NCI-H2029 treated with DMSO at 0.1 percent for 48 hours (cell line): ENCODE data around the gene GRIPAP1.

ENCODE experiments used
- DNase-seq: peaks from one replicate; lab custom pipeline; 2025; lab: John Stamatoyannopoulos, UW

Gene GRIPAP1

GRCh38 chrX:48958635-48959094, 43.4 kb downstream of the GRIPAP1 start:
- peak; percentile 0 for DNase-seq

- DNase-seq, result peak; percentile 71
Measured at GRCh38 chrX:48957827-48958634, 44.0 kb downstream of the GRIPAP1 start.

DNA sequence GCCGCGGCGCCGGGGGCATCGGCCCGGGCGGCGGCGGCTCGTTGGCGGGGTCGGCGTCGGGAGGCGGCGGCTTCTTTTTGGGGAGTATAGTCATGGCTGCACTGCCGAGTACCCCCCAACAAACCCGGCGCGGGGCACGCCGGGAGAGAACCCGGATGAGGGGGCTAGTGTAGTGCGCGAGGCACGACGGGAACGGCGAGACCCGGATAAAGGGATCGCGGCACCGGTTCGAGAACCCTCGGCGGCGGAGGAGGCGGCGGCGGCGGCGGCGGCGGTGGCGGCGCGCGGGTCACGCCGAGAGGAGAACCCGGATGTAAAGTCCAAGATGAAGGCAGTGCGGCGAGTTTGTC, 44.6 kb downstream of the GRIPAP1 start, which contains the start of gene OTUD5:
Gene OTUD5 (minus strand): TSS at position 131 of the 350 bp plus-strand sequence. CDS start 37 bp downstream, at position 94.
- DNase-seq, result no peak

GRCh38 chrX:48956728-48957414, 45.2 kb downstream of the GRIPAP1 start:
- DNase-seq, result no peak

DNA sequence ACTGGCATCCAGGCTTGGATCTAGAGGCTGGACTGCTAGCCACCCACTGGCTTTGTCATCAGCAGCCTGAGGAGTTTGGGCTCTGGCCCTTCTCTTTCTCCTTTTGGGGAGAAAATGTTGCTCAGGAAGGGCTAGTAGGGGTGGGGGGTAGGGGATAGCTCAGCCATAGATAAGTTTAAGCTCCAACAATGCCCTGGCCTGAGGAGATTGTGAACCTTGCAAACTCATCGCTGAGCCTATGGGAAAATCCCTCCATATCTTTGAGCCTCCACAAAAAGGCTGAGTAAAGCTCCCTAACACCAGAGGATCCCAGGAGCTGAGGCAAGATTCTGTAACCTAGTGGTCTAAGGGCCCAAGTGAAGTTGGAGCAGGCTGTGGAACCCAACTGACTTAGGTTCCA, 53.5 kb downstream of the GRIPAP1 start:
- DNase-seq, result no peak

DNA sequence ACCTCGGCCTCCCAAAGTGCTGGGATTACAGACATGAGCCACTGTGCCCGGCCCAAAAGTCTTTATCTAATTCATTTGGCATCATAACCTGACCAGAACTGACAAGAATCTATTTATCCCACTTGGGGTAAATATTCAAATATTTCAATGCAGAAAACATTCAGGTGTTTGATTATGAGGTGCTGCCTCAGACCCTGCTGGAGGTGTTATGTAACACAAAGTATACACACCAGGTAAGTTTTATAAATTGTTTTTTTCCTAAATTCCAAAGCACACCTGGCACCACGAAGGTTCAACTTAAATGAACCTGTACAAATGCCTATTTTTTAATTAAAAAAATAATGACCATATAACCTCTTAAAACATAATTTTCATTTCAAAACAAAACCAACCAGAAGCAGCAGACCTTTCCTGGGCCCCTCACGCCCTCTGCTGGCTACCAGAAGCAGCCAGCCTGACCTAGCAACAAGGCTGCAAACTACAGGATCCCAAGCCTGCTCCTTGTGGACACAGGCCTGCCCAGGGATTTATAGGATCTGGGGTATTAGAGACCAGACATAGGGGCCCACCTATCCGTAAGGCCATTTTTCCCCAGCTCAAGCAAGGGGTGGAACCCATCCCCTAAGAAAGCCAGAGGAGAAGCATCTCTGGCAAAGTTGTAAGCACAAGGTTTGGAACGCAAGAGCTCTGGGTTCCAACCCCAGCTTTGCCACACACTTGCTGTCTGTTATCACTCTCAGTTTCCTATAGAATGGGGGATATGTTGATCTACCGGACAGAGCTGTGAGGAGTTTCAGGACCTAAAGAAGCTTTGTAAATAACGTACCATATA, 56.3 kb downstream of the GRIPAP1 start:
- no peak for DNase-seq

DNA sequence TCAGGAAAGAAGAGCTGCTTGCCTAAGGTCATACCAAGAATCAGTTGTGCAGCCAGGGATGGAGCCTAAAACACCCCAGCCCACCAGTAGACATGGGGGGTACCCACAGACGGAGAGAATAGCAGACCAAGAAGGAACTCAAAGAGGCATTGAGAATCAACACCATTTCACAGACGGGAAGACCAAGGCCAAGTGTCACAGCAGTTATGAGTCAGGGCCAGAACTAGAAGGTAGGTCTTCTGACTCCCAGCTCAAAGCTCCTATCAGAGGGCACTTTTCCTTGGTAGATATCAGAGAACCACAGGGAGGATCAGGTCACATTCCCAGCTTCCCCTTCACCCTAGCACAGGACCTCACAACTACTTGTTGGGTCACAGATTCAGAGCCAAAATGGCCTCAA, 59.2 kb downstream of the GRIPAP1 start:
- no peak for DNase-seq

GRCh38 chrX:48940404-48940955, 61.6 kb downstream of the GRIPAP1 start:
- no peak for DNase-seq

- no peak for DNase-seq
Measured at GRCh38 chrX:48939524-48940228, 62.4 kb downstream of the GRIPAP1 start.

DNA sequence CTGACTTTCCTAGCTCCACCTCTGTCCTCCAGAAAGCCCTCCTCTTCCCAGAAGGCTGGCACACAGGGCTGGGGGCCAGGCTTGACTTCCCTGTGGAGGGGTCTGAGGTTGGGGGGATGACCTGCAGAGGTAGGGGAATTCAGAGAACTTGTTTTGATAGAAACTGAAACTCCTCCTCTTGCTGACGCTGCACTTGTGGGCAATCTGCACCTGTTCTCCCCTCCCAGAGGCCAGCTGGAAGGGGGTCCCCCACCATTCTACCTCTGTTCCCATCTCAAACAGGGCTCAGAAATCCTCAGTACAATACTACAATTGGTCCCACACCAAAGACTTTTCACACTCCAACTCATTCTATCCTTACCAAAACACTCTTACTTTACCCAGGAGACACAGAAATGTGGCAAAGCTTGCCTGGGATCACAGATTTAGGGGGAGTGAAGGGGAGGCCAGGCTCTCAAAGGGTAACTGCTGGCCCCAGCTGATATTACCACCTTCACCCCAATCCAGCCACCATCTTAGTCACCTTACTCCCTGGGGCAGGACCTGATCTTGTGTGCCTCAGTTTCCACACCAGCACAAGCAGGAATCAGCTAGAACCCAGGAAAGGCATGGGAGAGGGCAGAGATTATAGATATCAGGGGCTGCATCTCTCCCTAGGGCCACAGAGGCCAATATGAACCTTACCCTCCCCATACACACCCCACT, 63.2 kb downstream of the GRIPAP1 start:
- no peak for DNase-seq

GRCh38 chrX:48937054-48937907, 64.8 kb downstream of the GRIPAP1 start:
- no peak for DNase-seq

- DNase-seq, result no peak
Measured at GRCh38 chrX:48936429-48937053, 65.5 kb downstream of the GRIPAP1 start.

DNA sequence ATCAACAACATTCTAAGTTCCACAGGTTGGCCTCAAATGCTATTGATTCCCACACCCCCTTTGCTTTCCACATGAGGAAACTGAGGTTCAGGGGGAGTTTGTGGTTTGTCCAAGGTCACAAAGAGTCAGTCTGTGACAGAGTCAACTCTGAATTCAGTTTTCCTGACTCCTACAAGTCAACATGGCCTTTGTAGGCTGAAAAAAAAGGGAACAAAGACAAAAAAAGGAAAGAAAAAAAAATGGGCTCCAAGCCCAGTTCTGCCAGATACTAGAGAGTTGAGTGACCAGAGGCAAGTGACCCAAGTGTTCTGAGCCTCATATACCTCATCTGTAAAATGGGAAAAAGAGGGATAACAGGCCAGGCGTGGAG, 66.8 kb downstream of the GRIPAP1 start:
- no peak for DNase-seq

- DNase-seq, result no peak
Measured at GRCh38 chrX:48934581-48935300, 67.3 kb downstream of the GRIPAP1 start.

DNA sequence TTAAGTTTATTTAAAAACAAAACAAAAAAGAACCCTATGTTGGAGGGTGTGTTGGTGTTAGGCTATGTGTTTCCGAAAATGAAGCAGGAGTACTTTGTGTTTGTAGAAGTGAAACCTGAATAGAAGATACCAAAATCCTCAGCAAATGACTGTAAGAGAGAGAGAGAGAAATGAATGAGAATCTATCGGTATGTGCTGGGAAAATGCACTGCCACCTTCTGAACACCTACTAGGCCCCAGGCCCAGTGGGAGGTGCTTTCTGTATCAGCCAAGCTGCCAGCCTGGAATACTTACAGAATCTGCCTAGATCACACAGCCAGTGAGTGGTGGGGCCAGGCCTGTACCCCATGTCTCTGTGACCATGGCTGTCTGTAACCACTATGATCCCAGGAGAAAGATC, 68.3 kb downstream of the GRIPAP1 start:
- DNase-seq, result no peak

DNA sequence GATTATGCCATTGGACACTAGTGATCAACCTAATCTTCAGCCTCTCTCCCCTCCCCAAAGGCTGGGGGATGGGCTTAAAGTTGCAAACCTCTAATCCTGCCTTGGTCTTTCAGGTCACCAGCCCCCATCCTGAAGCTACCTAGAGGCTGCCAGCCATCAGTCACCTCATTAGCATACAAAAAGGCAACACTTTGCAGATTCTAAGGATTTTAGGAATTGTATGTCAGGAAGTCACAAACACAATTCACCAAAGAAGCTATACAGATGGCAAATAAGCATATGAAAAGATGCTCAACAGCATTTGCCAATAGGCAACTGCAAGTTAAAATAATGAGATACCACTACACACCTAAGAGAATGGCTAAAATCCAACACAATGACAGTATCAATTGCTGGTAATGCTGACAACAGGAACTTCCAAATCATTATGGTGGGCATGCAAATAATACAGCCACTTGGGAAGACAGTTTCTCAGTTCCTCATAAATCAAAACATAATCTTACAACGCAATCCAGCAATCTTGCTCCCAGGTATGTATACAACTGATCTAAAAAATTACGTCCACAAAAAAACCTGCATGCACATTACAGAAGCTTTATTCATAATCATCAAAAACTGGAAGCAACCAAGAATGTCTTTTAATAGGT, 74.2 kb downstream of the GRIPAP1 start:
- no peak for DNase-seq

- DNase-seq, result no peak
Measured at GRCh38 chrX:48927123-48927522, 74.9 kb downstream of the GRIPAP1 start.

GRCh38 chrX:48924270-48924669, 77.8 kb downstream of the GRIPAP1 start:
- DNase-seq, result no peak
